OCI-LY3 (cell line): ENCODE measurements around the gene LHX4.

Experiments
- H2AFZ ChIP-seq: fragments of 200-600, 300-600 bp; shearing (Covaris generic); 2 replicates; pipeline ENCODE4 v1.6.0; 2014; ENCODE audit warnings: antibody characterized with exemption, low read depth, low read length
- H3K27ac ChIP-seq: fragments of 200-600, 300-600 bp; sonication (generic); 2 replicates; pipeline ENCODE4 v1.5.1; 2014; ENCODE audit warnings: mild to moderate bottlenecking, low read length, moderate library complexity, mixed read lengths
- H3K27me3 ChIP-seq: fragments of 200-600, 300-600 bp; sonication (generic); 2 replicates; pipeline ENCODE4 v1.6.1; 2014; ENCODE audit warnings: low read depth, low read length, mixed read lengths
- H3K36me3 ChIP-seq: fragments of 200-600, 300-600 bp; sonication (generic); replicated peaks from 2 replicates; pipeline ENCODE3; 2014; ENCODE audit warnings: low read depth, low read length, mixed read lengths
- H3K4me1 ChIP-seq: fragments of 300-600, 200-600 bp; sonication (generic); 2 replicates; pipeline ENCODE4 v1.6.1; 2014; ENCODE audit warnings: low read length, mixed read lengths
- H3K4me2 ChIP-seq: fragments of 200-600, 300-600 bp; sonication (generic); 2 replicates; pipeline ENCODE4 v1.6.1; 2014; ENCODE audit warnings: low read length, mixed read lengths
- H3K4me3 ChIP-seq: fragments of 300-600, 200-600 bp; sonication (generic); 2 replicates; pipeline ENCODE4 v1.5.1; 2014; ENCODE audit warnings: antibody characterized with exemption, mild to moderate bottlenecking, low read length, moderate library complexity
- H3K79me2 ChIP-seq: fragments of 300-600, 200-600 bp; shearing (Covaris generic); 2 replicates; pipeline ENCODE4 v1.6.1; 2014; ENCODE audit warnings: mild to moderate bottlenecking, low read length, mixed read lengths
- H3K9ac ChIP-seq: fragments of 300-600, 200-600 bp; shearing (Covaris generic); 2 replicates; pipeline ENCODE4 v1.6.0; 2014; ENCODE audit warnings: mild to moderate bottlenecking, low read length, moderate library complexity
- H3K9me3 ChIP-seq: fragments of 200-600, 300-600 bp; shearing (Covaris generic); 2 replicates; pipeline ENCODE4 v1.6.1; 2014; ENCODE audit warnings: low read length, mixed read lengths; ENCODE audit not compliant: insufficient read depth
- H4K20me1 ChIP-seq: fragments of 200-600, 300-600 bp; sonication (generic); 2 replicates; pipeline ENCODE4 v1.6.1; 2016; ENCODE audit warnings: low read length, mixed read lengths; ENCODE audit not compliant: insufficient read depth
- CTCF ChIP-seq: fragments of 200-600, 300-600 bp; sonication (generic); IDR thresholded peaks from 2 replicates; pipeline ENCODE4 v1.5.1; 2014; ENCODE audit warnings: antibody characterized with exemption, low read length, low read depth
- EZH2phosphoT487 ChIP-seq: fragments of 200-600 bp; shearing (Covaris generic); IDR thresholded peaks from 2 replicates; pipeline ENCODE4 v1.6.1; 2018; ENCODE audit warnings: antibody characterized with exemption, mixed run types, low read depth

LHX4 gene

GRCh38 chr1:180272395-180272794 is 42.3 kb downstream of the LHX4 start:
- H3K36me3 ChIP-seq = peaks cover 16% of the 10 kb centered on the region
- no peaks in the 10 kb centered on the region for H4K20me1 ChIP-seq
- no peaks in the 10 kb centered on the region for H3K27me3 ChIP-seq
- H3K9me3 ChIP-seq = no peaks in the 10 kb centered on the region
- TF ChIP-seq CTCF = no peak
- TF ChIP-seq EZH2phosphoT487 = no peak
- no peaks in the 10 kb centered on the region for H3K79me2 ChIP-seq
- H3K4me1 ChIP-seq = no peaks in the 10 kb centered on the region
- H3K9ac ChIP-seq = no peak overlapping the region
- no peak overlapping the region for H3K27ac ChIP-seq
- H3K4me2 ChIP-seq = no peak overlapping the region
- H2AFZ ChIP-seq = no peak overlapping the region
- H3K4me3 ChIP-seq = no peak overlapping the region

GRCh38 chr1:180273066-180273465 is 43.0 kb downstream of the LHX4 start:
- Histone ChIP-seq H3K27me3 (no peaks in the 10 kb centered on the region), H3K4me3 (no peak overlapping the region), H3K79me2 (no peaks in the 10 kb centered on the region), H3K4me1 (no peaks in the 10 kb centered on the region), H3K9ac (no peak overlapping the region), H3K27ac (no peak overlapping the region), H4K20me1 (no peaks in the 10 kb centered on the region), H2AFZ (no peak overlapping the region), H3K36me3 (peaks cover 18% of the 10 kb centered on the region), H3K4me2 (no peak overlapping the region), H3K9me3 (no peaks in the 10 kb centered on the region)
- TF ChIP-seq EZH2phosphoT487 = no peak
- no peak for TF ChIP-seq CTCF

- Histone ChIP-seq H3K4me1 (no peaks in the 10 kb centered on the region), H3K27ac (no peak overlapping the region), H2AFZ (no peak overlapping the region), H3K27me3 (no peaks in the 10 kb centered on the region), H3K4me3 (no peak overlapping the region), H3K79me2 (no peaks in the 10 kb centered on the region), H3K9me3 (no peaks in the 10 kb centered on the region), H3K4me2 (no peak overlapping the region), H3K9ac (no peak overlapping the region), H3K36me3 (peaks cover 20% of the 10 kb centered on the region), H4K20me1 (no peaks in the 10 kb centered on the region)
- TF ChIP-seq CTCF = no peak
- TF ChIP-seq EZH2phosphoT487 = no peak
Measured at GRCh38 chr1:180274221-180274620, 44.2 kb downstream of the LHX4 start.

- Histone ChIP-seq H3K27ac (no peak overlapping the region), H3K9ac (no peak overlapping the region), H3K4me2 (no peak overlapping the region), H3K79me2 (no peaks in the 10 kb centered on the region), H3K27me3 (no peaks in the 10 kb centered on the region), H3K4me3 (no peak overlapping the region), H3K4me1 (no peaks in the 10 kb centered on the region), H2AFZ (no peak overlapping the region), H3K36me3 (peaks cover 20% of the 10 kb centered on the region), H3K9me3 (no peaks in the 10 kb centered on the region), H4K20me1 (no peaks in the 10 kb centered on the region)
- TF ChIP-seq CTCF (no peak), EZH2phosphoT487 (no peak)
Measured at GRCh38 chr1:180275726-180276125, 45.7 kb downstream of the LHX4 start.
